Keratinocyte (primary cell): ENCODE data around the gene ITPKC. TPM values are rescaled to one million over a fixed set of nuclear protein-coding genes. Genes with fewer than 3 reads are reported as not detected.
A peak's percentile ranks its signal among the peaks of the same experiment; 100 is the strongest.

ENCODE experiments used
- DNase-seq: peaks from one replicate; pipeline ENCODE4 v3.0.0-alpha.2; 2011; ENCODE audit warnings: low read depth, missing footprints, low spot score
- FAIRE-seq: peaks from 2 replicates; lab custom pipeline; 2011; peaks lifted over from hg19 to GRCh38; lab: Jason Lieb, UNC
- H2AFZ ChIP-seq: 2 replicates; pipeline ENCODE4 v1.6.0; 2012; ENCODE audit warnings: low read length, control low read depth, inconsistent platforms; ENCODE audit not compliant: control insufficient read depth
- H3K27ac ChIP-seq: 2 replicates; pipeline ENCODE4 v1.5.1; 2011; ENCODE audit warnings: low read length; ENCODE audit not compliant: control insufficient read depth, insufficient read depth
- H3K27me3 ChIP-seq: 3 replicates; pipeline ENCODE4 v1.6.0; 2011; ENCODE audit warnings: low read length; ENCODE audit not compliant: control insufficient read depth, insufficient read depth; ENCODE audit errors: extremely low read depth
- H3K36me3 ChIP-seq, 2 experiments: 2 replicates in 1 of 2; 3 replicates in 1 of 2; pipeline ENCODE4 v1.5.1; 2011; ENCODE audit warnings: low read length in 2 of 2, mild to moderate bottlenecking in 1 of 2; ENCODE audit not compliant: control insufficient read depth in 2 of 2, insufficient read depth in 2 of 2; ENCODE audit errors: extremely low read depth in 1 of 2
- H3K4me1 ChIP-seq: 3 replicates; pipeline ENCODE4 v1.5.1; 2011; ENCODE audit warnings: low read length; ENCODE audit not compliant: control insufficient read depth, insufficient read depth; ENCODE audit errors: extremely low read depth
- H3K4me2 ChIP-seq: 3 replicates; pipeline ENCODE4 v1.6.0; 2011; ENCODE audit warnings: low read depth, low read length; ENCODE audit not compliant: control insufficient read depth, insufficient read depth; ENCODE audit errors: extremely low read depth
- H3K4me3 ChIP-seq, 3 experiments: fragments of 200-600 bp in 1 of 3; sonication (generic) in 1 of 3; 2 replicates in 2 of 3; 3 replicates in 1 of 3; pipeline ENCODE4 v1.5.1; 2011 to 2016; ENCODE audit warnings: low read length in 3 of 3, mild to moderate bottlenecking in 3 of 3, control low read depth in 2 of 3, inconsistent platforms in 1 of 3, low read depth in 1 of 3, mixed read lengths in 1 of 3, mixed run types in 1 of 3, moderate library complexity in 1 of 3; ENCODE audit not compliant: control insufficient read depth in 2 of 3, insufficient read depth in 2 of 3; ENCODE audit errors: extremely low read depth in 1 of 3
- H3K79me2 ChIP-seq: 2 replicates; pipeline ENCODE4 v1.6.0; 2012; ENCODE audit warnings: low read length; ENCODE audit not compliant: control insufficient read depth, insufficient read depth
- H3K9ac ChIP-seq: 3 replicates; pipeline ENCODE4 v1.6.0; 2011; ENCODE audit warnings: low read length; ENCODE audit not compliant: control insufficient read depth, insufficient read depth; ENCODE audit errors: extremely low read depth
- H3K9me1 ChIP-seq: 3 replicates; pipeline ENCODE4 v1.6.0; 2011; ENCODE audit warnings: low read length; ENCODE audit not compliant: control insufficient read depth, insufficient read depth; ENCODE audit errors: extremely low read depth
- H3K9me3 ChIP-seq: 2 replicates; pipeline ENCODE4 v1.5.1; 2012; ENCODE audit warnings: low read depth, low read length; ENCODE audit not compliant: control insufficient read depth
- H4K20me1 ChIP-seq: 3 replicates; pipeline ENCODE4 v1.6.0; 2011; ENCODE audit warnings: low read length; ENCODE audit not compliant: control insufficient read depth, insufficient read depth; ENCODE audit errors: extremely low read depth
- CTCF ChIP-seq, 3 experiments: IDR thresholded peaks in 1 of 3; conservative IDR thresholded peaks in 1 of 3; optimal IDR thresholded peaks in 1 of 3; 2 replicates in 2 of 3; 3 replicates in 1 of 3; pipeline versions ENCODE3 to v1.5.1; 2011; ENCODE audit warnings: low read length in 3 of 3, mild to moderate bottlenecking in 3 of 3, moderate library complexity in 2 of 3, control low read depth in 1 of 3, inconsistent platforms in 1 of 3; ENCODE audit not compliant: insufficient read depth in 2 of 3; ENCODE audit errors: extremely low read depth in 1 of 3
- EZH2 ChIP-seq: IDR thresholded peaks from one replicate; pipeline ENCODE4 v1.6.1; 2012; ENCODE audit warnings: inconsistent platforms, mild to moderate bottlenecking, low read length, moderate library complexity
- dilution Hi-C: fragments of 300-500 bp; cut with MboI; formaldehyde crosslinking; loops from one replicate; pipeline ENCODE4 v1.7.0; 2020; ENCODE audit warnings: low sequenced_read_pairs; ENCODE audit not compliant: extremely low pct_ligation_motif_present
- polyA plus RNA-seq, 5 experiments: library from polyadenylated mRNA; depleted of rRNA in 3 of 5; stranded (reverse) in 3 of 5; stranded (forward) in 1 of 5; unstranded in 1 of 5; fragments of >200 nt; gene quantifications; 1 replicate in 1 of 5; 2 replicates in 3 of 5; 3 replicates in 1 of 5; pipeline versions ENCODE4 v1.2.1 to v1.2.3, GENCODE V29; 2011 to 2012; ENCODE audit warnings: missing spikeins in 2 of 5, low read depth in 1 of 5, low replicate concordance in 1 of 5

ITPKC gene
- polyA plus RNA-seq, 1 donor (not counting 4 experiments of a cell fraction or from before 2014, with no cell fraction given) = 17.2 TPM

GRCh38 chr19:40774916-40775631, 58.2 kb downstream of the ITPKC start, which contains the start of gene MIA:
MIA (plus strand) TSS chr19:40775521; CDS start chr19:40775543, 22 bp downstream.
- Histone ChIP-seq H3K27ac (peak within 1 kb of the TSS; percentile 65), H3K36me3 (no peaks in the 10 kb centered on the region), H3K9me3 (no peaks in the 10 kb centered on the region), H3K27me3 (no peaks in the 10 kb centered on the region), H3K9ac (peak within 1 kb of the TSS; percentile 9), H3K4me2 (peak within 1 kb of the TSS; percentile 65), H3K4me1 (peaks cover 26% of the 10 kb centered on the region), H2AFZ (peak within 1 kb of the TSS; percentile 67), H3K79me2 (no peaks in the 10 kb centered on the region), H4K20me1 (no peaks in the 10 kb centered on the region), H3K9me1 (no peaks in the 10 kb centered on the region), H3K4me3 (peak within 1 kb of the TSS in 1 of 3 experiments; percentile 26)
- DNase-seq (no peak), FAIRE-seq (no peak)
- dilution Hi-C loops = no loop called here
- TF ChIP-seq EZH2 (no peak), CTCF (optimal IDR thresholded peaks at IDR 0.05 in 1 of 3, IDR thresholded peaks at IDR 0.05 in 1 of 3, conservative IDR thresholded peaks at IDR 0.05 in 1 of 3; ENCODE audit: extremely low read depth in 1 of 3, insufficient read depth in 2 of 3, low read length in 3 of 3) (no peak)

- H3K4me2 ChIP-seq = peak overlapping the region; percentile 65
- H3K9me3 ChIP-seq = no peaks in the 10 kb centered on the region
- H3K4me1 ChIP-seq = peaks cover 26% of the 10 kb centered on the region
- peak overlapping the region; percentile 67 for H2AFZ ChIP-seq
- no peaks in the 10 kb centered on the region for H3K27me3 ChIP-seq
- dilution Hi-C loops = no loop called here
- FAIRE-seq (no peak), DNase-seq (no peak)
- H3K9me1 ChIP-seq = no peaks in the 10 kb centered on the region
- H3K9ac ChIP-seq = peak overlapping the region; percentile 9
- peak overlapping the region; percentile 65 for H3K27ac ChIP-seq
- no peak overlapping the region for H3K4me3 ChIP-seq
- no peaks in the 10 kb centered on the region for H3K36me3 ChIP-seq
- TF ChIP-seq CTCF (optimal IDR thresholded peaks at IDR 0.05 in 1 of 3, IDR thresholded peaks at IDR 0.05 in 1 of 3, conservative IDR thresholded peaks at IDR 0.05 in 1 of 3; ENCODE audit: extremely low read depth in 1 of 3, insufficient read depth in 2 of 3, low read length in 3 of 3) (no peak), EZH2 (no peak)
- H4K20me1 ChIP-seq = no peaks in the 10 kb centered on the region
- H3K79me2 ChIP-seq = no peaks in the 10 kb centered on the region
Observed at GRCh38 chr19:40775632-40776022, 58.7 kb downstream of the ITPKC start.
